Skin epidermis (tissue), 12 donors: ENCODE measurements around the gene NINL.
"Not testable (repeated sequence)": the region's sequence is repeated elsewhere in the genome, so short reads cannot be mapped to it uniquely, and the experiment has no call there.

Experiments
- H3K27ac ChIP-seq, 21 experiments: fragments of 200-600 bp; sonication (generic) in 11 of 21; one replicate each; pipeline ENCODE4 v1.5.0; 2020; ENCODE audit warnings: mild to moderate bottlenecking in 3 of 21, inconsistent platforms in 2 of 21, moderate library complexity in 2 of 21
- H3K4me3 ChIP-seq, 7 experiments: fragments of 200-600 bp; sonication (generic) in 2 of 7; one replicate each; pipeline ENCODE4 v1.5.0; 2020; ENCODE audit warnings: inconsistent platforms in 2 of 7, mild to moderate bottlenecking in 2 of 7, moderate library complexity in 1 of 7

NINL gene

GRCh38 chr20:25509084-25509483 is 76.2 kb downstream of the NINL start:
- Histone ChIP-seq H3K4me3 (no peak overlapping the region), H3K27ac (no peak overlapping the region)

- Histone ChIP-seq H3K4me3 (no peak overlapping the region), H3K27ac (no peak overlapping the region)
Measured at GRCh38 chr20:25508083-25508770, 77.1 kb downstream of the NINL start.

DNA sequence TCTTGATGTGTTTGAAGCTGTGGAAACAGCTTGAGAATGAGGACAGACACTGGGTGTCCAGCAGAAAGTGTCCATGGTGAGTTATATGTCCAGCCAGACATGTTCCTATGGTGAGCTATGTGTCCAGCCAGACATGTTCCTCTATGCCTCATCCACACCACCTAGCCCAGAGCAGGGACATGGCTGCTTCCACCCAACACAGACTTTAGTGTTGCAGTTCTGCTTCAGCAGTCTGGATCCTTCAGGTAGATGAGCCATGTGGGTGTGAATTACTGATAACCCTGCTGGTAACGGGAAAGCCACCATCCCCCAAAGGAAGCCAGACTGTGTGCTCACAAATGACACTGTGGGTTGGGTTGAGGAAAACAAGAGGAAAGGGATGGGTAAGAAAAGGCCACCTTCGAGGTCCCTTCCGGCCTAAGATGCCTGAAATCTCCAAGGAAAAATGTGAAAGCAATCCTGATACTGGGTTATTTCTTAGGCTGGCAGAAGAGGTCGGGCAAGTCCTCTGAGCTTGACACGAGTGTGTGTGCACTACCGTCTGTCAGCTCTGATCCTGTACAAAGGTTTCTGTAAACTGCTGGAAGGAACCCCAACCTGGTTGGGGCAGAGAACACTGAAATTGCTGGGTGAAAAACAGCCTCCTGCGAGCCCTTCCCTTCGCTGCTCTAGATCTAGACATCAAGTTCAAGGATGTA is 77.8 kb downstream of the NINL start:
- H3K27ac ChIP-seq = no peak overlapping the region
- H3K4me3 ChIP-seq = no peak overlapping the region

GRCh38 chr20:25504366-25505135 is 80.8 kb downstream of the NINL start:
- no peak overlapping the region for H3K4me3 ChIP-seq

GRCh38 chr20:25503936-25504335 is 81.4 kb downstream of the NINL start:
- Histone ChIP-seq H3K27ac (no peak overlapping the region), H3K4me3 (no peak overlapping the region)

More at GRCh38 chr20:25504366-25505135, 80.8 kb downstream of the NINL start:
- H3K27ac ChIP-seq = no peak overlapping the region

- H3K27ac ChIP-seq, H3K4me3 ChIP-seq: not testable (repeated sequence)
Measured at GRCh38 chr20:25503051-25503639, 82.2 kb downstream of the NINL start.

GRCh38 chr20:25500880-25501351 is 84.4 kb downstream of the NINL start:
- Histone ChIP-seq H3K4me3 (no peak overlapping the region), H3K27ac (no peak overlapping the region)

- H3K27ac ChIP-seq = no peak overlapping the region
- no peak overlapping the region for H3K4me3 ChIP-seq
Measured at GRCh38 chr20:25499855-25500434, 85.4 kb downstream of the NINL start.

GRCh38 chr20:25499031-25499430 is 86.3 kb downstream of the NINL start:
- no peak overlapping the region for H3K4me3 ChIP-seq
- no peak overlapping the region for H3K27ac ChIP-seq

GRCh38 chr20:25498280-25498606 is 87.1 kb downstream of the NINL start:
- Histone ChIP-seq H3K27ac (no peak overlapping the region), H3K4me3 (no peak overlapping the region)

DNA sequence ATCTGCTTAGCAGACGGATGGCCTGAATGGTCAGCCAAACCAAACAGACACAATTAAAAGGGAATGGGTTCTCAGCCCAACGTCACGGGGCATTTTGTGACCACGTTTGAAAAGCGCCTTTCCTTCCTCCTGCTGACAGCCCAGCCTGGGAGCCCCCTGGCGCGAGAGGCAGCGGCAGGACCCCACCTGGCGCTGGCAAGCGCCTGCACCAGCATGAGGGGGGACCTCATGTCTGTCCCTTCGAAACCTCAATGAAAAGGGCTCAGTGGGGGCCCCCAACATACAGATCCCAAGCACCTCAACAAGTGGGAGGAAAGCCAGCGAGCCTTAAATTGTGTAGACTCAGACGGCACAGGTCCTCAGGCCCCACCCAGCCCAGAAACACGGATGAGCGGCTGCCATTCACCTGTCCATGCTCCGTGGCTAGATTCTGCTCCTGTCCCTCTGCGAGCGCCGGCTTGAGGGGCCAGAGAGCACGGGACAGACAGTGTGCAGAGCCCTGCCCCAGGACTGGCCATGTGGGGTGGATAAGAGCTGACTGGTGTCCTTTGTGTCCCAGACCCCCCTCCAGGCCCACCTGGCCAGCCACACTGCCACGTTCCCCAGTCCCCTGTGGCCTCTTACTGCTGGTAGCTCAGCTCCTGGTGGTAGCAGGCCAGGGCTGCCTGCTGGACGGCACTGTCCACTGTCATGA is 87.6 kb downstream of the NINL start:
- no peak overlapping the region for H3K4me3 ChIP-seq
- no peak overlapping the region for H3K27ac ChIP-seq

DNA sequence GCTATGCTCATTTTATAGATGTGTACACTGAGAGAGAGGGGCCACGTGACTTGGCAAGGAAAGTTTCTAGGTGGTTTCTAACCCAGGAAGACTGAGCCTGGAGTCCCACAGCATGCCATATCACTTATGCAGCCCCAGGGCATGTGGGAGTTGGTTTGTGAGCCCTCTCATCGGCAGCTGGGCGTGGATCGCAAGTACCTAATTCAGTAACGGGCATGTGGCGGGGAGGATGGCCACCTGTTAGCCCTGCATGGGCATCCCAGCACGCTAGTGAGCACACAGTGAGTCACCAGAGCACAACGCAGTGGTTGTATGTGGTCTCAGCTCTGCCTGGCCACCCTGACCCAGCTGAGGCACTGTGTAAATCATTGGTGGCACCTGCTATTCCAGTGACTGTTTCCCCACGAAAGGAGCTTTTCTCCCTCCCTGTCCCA is 88.3 kb downstream of the NINL start:
- Histone ChIP-seq H3K27ac (no peak overlapping the region), H3K4me3 (no peak overlapping the region)

GRCh38 chr20:25496165-25496967 is 89.0 kb downstream of the NINL start:
- H3K27ac ChIP-seq = no peak overlapping the region
- no peak overlapping the region for H3K4me3 ChIP-seq

DNA sequence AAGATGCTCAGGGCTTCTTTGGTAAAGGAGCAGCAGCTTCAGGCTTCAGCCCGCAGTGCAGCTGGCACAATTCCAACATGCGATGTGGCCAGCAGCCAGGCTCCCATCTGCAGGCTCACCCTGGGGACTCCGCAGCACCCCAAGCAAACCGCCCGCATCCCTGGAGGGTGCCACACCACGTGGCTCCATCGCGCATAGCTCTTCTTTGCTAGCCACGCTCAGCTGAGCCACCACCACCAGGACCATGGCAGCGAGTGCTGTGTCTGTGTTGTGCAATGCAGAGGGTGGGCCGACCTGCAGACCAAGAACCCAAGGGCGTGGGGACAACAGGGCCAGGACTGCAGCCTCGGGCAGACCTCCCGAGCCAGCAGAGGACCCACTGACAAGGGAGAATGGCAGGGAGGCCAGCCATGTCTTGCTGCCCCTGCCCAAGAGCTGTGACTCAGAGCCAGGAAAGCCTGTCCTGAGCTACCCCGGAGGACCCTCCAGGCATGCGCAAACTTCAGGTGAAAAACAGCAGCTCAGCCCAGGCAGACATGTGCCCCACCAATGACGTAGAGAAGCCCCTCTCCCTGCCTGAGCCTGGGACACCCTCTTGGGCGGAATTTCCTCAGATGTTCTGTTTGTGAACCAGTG is 90.0 kb downstream of the NINL start:
- Histone ChIP-seq H3K27ac (no peak overlapping the region), H3K4me3 (no peak overlapping the region)

GRCh38 chr20:25494506-25495188 is 90.7 kb downstream of the NINL start:
- no peak overlapping the region for H3K27ac ChIP-seq
- no peak overlapping the region for H3K4me3 ChIP-seq

DNA sequence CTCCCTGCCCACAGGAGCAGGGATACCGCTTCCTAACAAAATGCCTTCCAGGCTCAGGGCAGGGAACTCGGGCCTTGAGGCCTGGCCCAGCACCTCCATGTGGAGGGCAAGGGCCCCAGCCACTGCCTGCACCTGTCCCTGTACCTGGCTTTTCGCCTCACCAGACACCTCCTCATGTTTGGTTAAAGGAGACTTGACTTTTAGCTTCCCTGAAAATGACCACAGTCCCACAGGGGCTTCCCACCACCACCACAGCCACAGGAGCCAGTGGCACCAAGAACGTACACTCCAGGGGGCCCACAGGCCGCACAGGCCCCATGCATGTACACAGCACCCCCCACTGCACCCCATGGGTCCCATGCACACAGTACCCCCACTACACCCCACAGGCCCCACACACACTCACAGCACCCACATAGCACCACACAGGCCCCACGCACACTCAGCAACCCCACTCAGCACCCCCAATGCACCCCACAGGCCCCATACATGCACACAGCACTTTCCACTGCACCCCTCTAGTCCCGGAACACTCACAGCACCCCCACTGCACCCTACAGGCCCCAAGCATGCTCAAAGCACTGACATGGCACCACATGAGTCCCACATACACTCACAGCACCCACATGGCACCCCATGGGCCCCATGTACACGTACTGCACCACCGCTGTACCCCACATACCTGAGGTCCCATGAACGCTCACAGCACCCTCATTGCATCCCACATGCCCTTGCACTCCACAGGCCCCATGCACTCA is 91.4 kb downstream of the NINL start:
- no peak overlapping the region for H3K4me3 ChIP-seq
- H3K27ac ChIP-seq = no peak overlapping the region

GRCh38 chr20:25493137-25493536 is 92.2 kb downstream of the NINL start:
- no peak overlapping the region for H3K4me3 ChIP-seq
- no peak overlapping the region for H3K27ac ChIP-seq
